K562 (cell line): Measurements from ENCODE around the gene LDB1. TPM values are rescaled to one million over a fixed set of nuclear protein-coding genes. Genes with fewer than 3 reads are reported as not detected.

Experiments
- ATAC-seq: fragments of 200-7000 bp; cut with Tn5 transposase; 3 replicates; pipeline ENCODE4 v1.9.1; 2020; ENCODE audit warnings: moderate library complexity
- BruUV-seq: library from RNA; stranded (reverse); fragments of 400-500 nt; replicated peaks from 2 replicates; lab custom pipeline; 2021; lab: Mats Ljungman, UMichigan
- CTCF ChIA-PET: fragments of 300-600 bp; formaldehyde crosslinking; extraction: SDS; loops from one replicate; lab custom pipeline; 2021; ENCODE audit warnings: low intra/inter-chr PET ratio; lab: Yijun Ruan, JAX
- POLR2A ChIA-PET: fragments of 300-600, 350-650 bp; sonication (Branson Sonifier 250); formaldehyde crosslinking; extraction: SDS; loops from one replicate; lab custom pipeline; 2021; ENCODE audit warnings: antibody characterized with exemption, inconsistent platforms; lab: Yijun Ruan, JAX
- DNase-seq, 4 experiments: peaks; one replicate each; pipeline versions ENCODE4 v3.0.0 to v3.0.0-alpha.2; 2011 to 2018; ENCODE audit warnings: low spot score in 3 of 4, mixed read lengths in 3 of 4; ENCODE audit errors: extremely low read depth in 1 of 4
- FAIRE-seq: peaks from 2 replicates; lab custom pipeline; 2011; peaks lifted over from hg19 to GRCh38; lab: Jason Lieb, UNC
- H2AFZ ChIP-seq: 2 replicates; pipeline ENCODE4 v1.6.0; 2011; ENCODE audit warnings: low read depth, low read length, control low read depth, inconsistent platforms
- H3K27ac ChIP-seq: fragments of 200-600 bp; 3 replicates; pipeline ENCODE4 v1.8.0; 2011; ENCODE audit warnings: low read depth, mild to moderate bottlenecking, control low read depth, inconsistent platforms, low read length, moderate library complexity, mixed read lengths; ENCODE audit errors: extremely low read depth
- H3K27me3 ChIP-seq, 2 experiments: fragments of 300-600 bp in 1 of 2; 2 replicates in 1 of 2; 3 replicates in 1 of 2; pipeline versions ENCODE4 v1.6.0 to v1.8.0; 2011; ENCODE audit warnings: inconsistent platforms in 2 of 2, low read length in 2 of 2, mild to moderate bottlenecking in 1 of 2, mixed read lengths in 1 of 2, moderate library complexity in 1 of 2; ENCODE audit not compliant: control insufficient read depth in 2 of 2, insufficient read depth in 2 of 2
- H3K36me3 ChIP-seq: fragments of 300-600 bp; 3 replicates; pipeline ENCODE4 v1.8.0; 2011; ENCODE audit warnings: mild to moderate bottlenecking, low read length, inconsistent platforms; ENCODE audit not compliant: control insufficient read depth, insufficient read depth
- H3K4me1 ChIP-seq, 2 experiments: fragments of 200-600 bp in 1 of 2; replicated peaks in 1 of 2; 2 replicates in 1 of 2; 3 replicates in 1 of 2; pipeline versions ENCODE4 v1.5.1 to v1.8.0; 2011; ENCODE audit warnings: inconsistent platforms in 2 of 2, low read length in 2 of 2, mild to moderate bottlenecking in 1 of 2, mixed read lengths in 1 of 2, moderate library complexity in 1 of 2; ENCODE audit not compliant: control insufficient read depth in 2 of 2, insufficient read depth in 2 of 2
- H3K4me2 ChIP-seq: 2 replicates; pipeline ENCODE4 v1.6.1; 2011; ENCODE audit warnings: low read length, control low read depth, inconsistent platforms, mixed read lengths; ENCODE audit not compliant: insufficient read depth
- H3K4me3 ChIP-seq: fragments of 200-600 bp; sonication (generic), shearing (Covaris generic); 2 replicates; pipeline ENCODE4 v1.5.1; 2016; ENCODE audit warnings: control low read depth, inconsistent platforms
- H3K79me2 ChIP-seq: fragments of 200-600 bp; 3 replicates; pipeline ENCODE4 v1.8.0; 2011; ENCODE audit warnings: low read length, inconsistent platforms; ENCODE audit not compliant: control insufficient read depth, insufficient read depth
- H3K9ac ChIP-seq, 2 experiments: 2 replicates each; pipeline versions ENCODE4 v1.6.0 to v1.6.1; 2011; ENCODE audit warnings: low read depth in 2 of 2, low read length in 2 of 2, control low read depth in 1 of 2, inconsistent platforms in 1 of 2, mild to moderate bottlenecking in 1 of 2, mixed read lengths in 1 of 2; ENCODE audit not compliant: insufficient read depth in 1 of 2
- H3K9me1 ChIP-seq: one replicate; pipeline ENCODE4 v1.6.0; 2011; ENCODE audit warnings: inconsistent platforms, mild to moderate bottlenecking, low read length, moderate library complexity; ENCODE audit not compliant: control insufficient read depth, insufficient read depth
- H3K9me3 ChIP-seq: replicated peaks from 2 replicates; pipeline ENCODE4 v1.5.1; 2011; ENCODE audit warnings: low read depth, low read length, inconsistent platforms; ENCODE audit not compliant: control insufficient read depth, insufficient read depth
- H4K20me1 ChIP-seq: replicated peaks from 2 replicates; pipeline ENCODE4 v1.6.1; 2011; ENCODE audit warnings: low read length, inconsistent platforms, mixed read lengths; ENCODE audit not compliant: control insufficient read depth, insufficient read depth
- ETV6 ChIP-seq, 3 experiments: fragments of 150-350 bp in 1 of 3; sonication (generic) in 1 of 3; formaldehyde crosslinking in 1 of 3; IDR thresholded peaks; 2 replicates each; pipeline versions ENCODE4 v1.6.1 to v1.8.0; 2014 to 2022; ENCODE audit warnings: borderline replicate concordance in 2 of 3, low read depth in 2 of 3, antibody characterized with exemption in 1 of 3, low read length in 1 of 3, mild to moderate bottlenecking in 1 of 3, missing genetic modification reagents in 1 of 3
- PKNOX1 ChIP-seq: fragments of 450-650 bp; IDR thresholded peaks from 2 replicates; pipeline ENCODE4 v1.6.1; 2016
- POLR2G ChIP-seq: fragments of 200-400 bp; formaldehyde crosslinking; IDR thresholded peaks from 2 replicates; pipeline ENCODE4 v1.6.1; 2017; ENCODE audit warnings: low read depth, mild to moderate bottlenecking, antibody characterized with exemption, low read length, moderate library complexity
- RBFOX2 ChIP-seq: fragments of 200-400 bp; formaldehyde crosslinking; IDR thresholded peaks from 2 replicates; pipeline ENCODE4 v1.6.1; 2017; ENCODE audit warnings: low read depth, mild to moderate bottlenecking, low read length, moderate library complexity
- U2AF2 ChIP-seq: fragments of 200-400 bp; formaldehyde crosslinking; optimal IDR thresholded peaks from 2 replicates; pipeline ENCODE3; 2017; ENCODE audit warnings: low read depth, mild to moderate bottlenecking, low read length
- WGBS: fragments of 100-300 bp; shearing (Covaris generic); methylation state at CpG from one replicate; pipeline ENCODE4 v1.1.6; 2016; ENCODE audit warnings: low coverage, mixed read lengths; ENCODE audit not compliant: insufficient coverage; ENCODE audit errors: missing lambda C conversion rate; 5-methylcytosine and 5-hydroxymethylcytosine counted together
- in situ Hi-C: fragments of 300-500 bp; cut with MboI; formaldehyde crosslinking; loops from 4 replicates; pipeline ENCODE4 v1.15.0; 2018; ENCODE audit warnings: inconsistent platforms, mixed read lengths
- intact Hi-C: fragments of 100-400 bp; cut with micrococcal nuclease; formaldehyde crosslinking; loops from 2 replicates; pipeline ENCODE4 v1.14.2; 2022
- polyA plus RNA-seq, 8 experiments: library from polyadenylated mRNA; depleted of rRNA in 4 of 8; stranded (reverse) in 5 of 8; unstranded in 3 of 8; fragments of >200 nt; fragmentation: Nextera tagmentation in 2 of 8; fragmentation: Illumina TruSeq in 1 of 8; extraction: Ambion mirVana in 2 of 8; extraction: Trizol in 1 of 8; gene quantifications; 2 replicates each; pipeline versions ENCODE4 v1.2.1 to v1.2.3, GENCODE V29; 2011 to 2014; ENCODE audit warnings: inconsistent platforms in 1 of 8, missing spikeins in 1 of 8
- total RNA-seq, 7 experiments: library from RNA; depleted of rRNA in 6 of 7; stranded (reverse); fragments of >200 nt in 6 of 7; fragmentation: Illumina TruSeq in 2 of 7; extraction: Trizol in 2 of 7; gene quantifications; 2 replicates each; pipeline versions ENCODE4 v1.2.1 to v1.2.3, GENCODE V29; 2011 to 2021; ENCODE audit warnings: low replicate concordance in 1 of 7

The LDB1 gene
- total and polyA plus RNA-seq, 9 of the 15 experiments (the other 6 are each of a cell fraction or from before 2014, with no cell fraction given) = 1.9 to 137 (median 105) TPM

GRCh38 chr10:102141583-102142107 lies 21.5 kb upstream of the LDB1 start (continued):
- TF ChIP-seq PKNOX1 = no peak
- no peak for TF ChIP-seq U2AF2
- TF ChIP-seq, all 486 proteins: peak for 0

DNA sequence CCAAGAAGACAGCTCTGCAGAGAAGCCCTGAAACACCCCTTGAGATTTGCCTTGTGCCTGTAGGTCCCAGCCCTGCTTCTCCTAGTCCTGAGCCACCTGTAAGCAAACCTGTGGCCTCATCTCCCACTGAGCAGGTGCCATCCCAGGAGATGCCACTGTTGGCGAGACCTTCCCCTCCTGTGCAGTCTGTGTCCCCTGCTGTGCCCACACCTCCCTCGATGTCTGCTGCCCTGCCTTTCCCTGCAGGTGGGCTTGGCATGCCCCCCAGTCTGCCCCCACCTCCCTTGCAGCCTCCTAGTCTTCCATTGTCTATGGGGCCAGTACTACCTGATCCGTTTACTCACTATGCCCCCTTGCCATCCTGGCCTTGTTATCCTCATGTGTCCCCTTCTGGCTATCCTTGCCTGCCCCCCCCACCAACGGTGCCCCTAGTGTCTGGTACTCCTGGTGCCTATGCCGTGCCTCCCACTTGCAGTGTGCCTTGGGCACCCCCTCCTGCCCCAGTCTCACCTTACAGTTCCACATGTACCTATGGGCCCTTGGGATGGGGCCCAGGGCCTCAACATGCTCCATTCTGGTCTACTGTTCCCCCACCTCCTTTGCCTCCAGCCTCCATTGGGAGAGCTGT lies 20.9 kb upstream of the LDB1 start:
- ChIA-PET CTCF (no interaction called here), POLR2A (interaction anchor here (9.1 kb wide), 1 partner anchor 9 kb away, joined by 92 read pairs; the partner anchor contains the start of gene NOLC1)
- Histone ChIP-seq H3K9me3 (no peaks in the 10 kb centered on the region), H3K27ac (no peak overlapping the region), H3K9me1 (peaks cover 7% of the 10 kb centered on the region), H3K4me1 (peaks cover 0 to 9% of the 10 kb centered on the region in 2 experiments; a peak in 3 of 5 replicates), H3K79me2 (peaks cover 59% of the 10 kb centered on the region), H2AFZ (no peak overlapping the region), H3K4me2 (no peak overlapping the region), H3K27me3 (no peaks in the 10 kb centered on the region), H3K4me3 (no peak overlapping the region), H4K20me1 (peaks cover 18% of the 10 kb centered on the region; the same call in 1 of the 2 replicates), H3K36me3 (peaks cover 88% of the 10 kb centered on the region)
- in situ Hi-C loops (no loop called here), intact Hi-C loops (no loop called here)
- WGBS = 86% methylated on average over 3 of the region's 5 CpGs
- DNase-seq (no peak), ATAC-seq (no peak), FAIRE-seq (no peak)
- no TSS peak for BruUV-seq
- 0 out of 2 replicates have a peak, but pooled peaks have one; percentile 22 for TF ChIP-seq POLR2G
- TF ChIP-seq ETV6 (IDR thresholded peaks at IDR 0.05; ENCODE audit: borderline replicate concordance in 1 of 2, low read depth in 2 of 2, low read length in 1 of 2) = no peak
- no peak for TF ChIP-seq ETV6 (CRISPR knock-in tag; IDR thresholded peaks at IDR 0.05; ENCODE audit: borderline replicate concordance)
- peak; percentile 57 for TF ChIP-seq RBFOX2
- TF ChIP-seq, all 486 proteins: peak for 2
- peak overlapping the region in 1 of 2 experiments; percentile 45; a peak in 1 of 4 replicates for H3K9ac ChIP-seq
